Neuronal stem cell (in vitro differentiated cells): ENCODE results near the gene KPNA5.

Experiments
- DNase-seq: peaks from one replicate; pipeline ENCODE4 v3.0.0-alpha.2; 2013; ENCODE audit warnings: low spot score
- H2AFZ ChIP-seq: one replicate; pipeline ENCODE4 v1.6.1; 2013; ENCODE audit warnings: mild to moderate bottlenecking, low read length, inconsistent platforms
- H2AK5ac ChIP-seq: 2 replicates; pipeline ENCODE4 v1.6.1; 2013; ENCODE audit warnings: low read depth, mild to moderate bottlenecking, inconsistent platforms, low read length, moderate library complexity, mixed read lengths
- H2BK120ac ChIP-seq: 2 replicates; pipeline ENCODE4 v1.6.1; 2013; ENCODE audit warnings: low read depth, mild to moderate bottlenecking, inconsistent platforms, low read length, moderate library complexity, mixed read lengths
- H2BK12ac ChIP-seq: one replicate; pipeline ENCODE4 v1.6.1; 2013; ENCODE audit warnings: low read length, inconsistent platforms
- H2BK15ac ChIP-seq: 2 replicates; pipeline ENCODE4 v1.6.1; 2013; ENCODE audit warnings: mild to moderate bottlenecking, low read length, inconsistent platforms, mixed read lengths
- H2BK5ac ChIP-seq: one replicate; pipeline ENCODE4 v1.6.1; 2013; ENCODE audit warnings: inconsistent platforms, mild to moderate bottlenecking, low read length, moderate library complexity
- H3K14ac ChIP-seq: one replicate; pipeline ENCODE4 v1.6.1; 2013; ENCODE audit warnings: low read length, inconsistent platforms
- H3K18ac ChIP-seq: 2 replicates; pipeline ENCODE4 v1.6.1; 2013; ENCODE audit warnings: low read length, inconsistent platforms
- H3K23ac ChIP-seq: 2 replicates; pipeline ENCODE4 v1.6.1; 2013; ENCODE audit warnings: low read depth, mild to moderate bottlenecking, mixed read lengths, low read length, inconsistent platforms; ENCODE audit not compliant: poor library complexity
- H3K27ac ChIP-seq: replicated peaks from 3 replicates; pipeline ENCODE4 v1.5.1; 2013; ENCODE audit warnings: low read length, inconsistent platforms
- H3K27me3 ChIP-seq, 3 experiments: 2 replicates each; pipeline ENCODE4 v1.6.1; 2013; ENCODE audit warnings: low read length in 3 of 3, mild to moderate bottlenecking in 2 of 3, inconsistent platforms in 1 of 3, low read depth in 1 of 3, mixed read lengths in 1 of 3, moderate library complexity in 1 of 3; ENCODE audit not compliant: control insufficient read depth in 3 of 3, insufficient read depth in 3 of 3
- H3K36me3 ChIP-seq, 2 donors: replicated peaks in 1 of 2; 2 replicates each; pipeline ENCODE4 v1.6.1; 2013; ENCODE audit warnings: low read length in 2 of 2; ENCODE audit not compliant: control insufficient read depth in 2 of 2, insufficient read depth in 2 of 2
- H3K4ac ChIP-seq: 2 replicates; pipeline ENCODE4 v1.6.1; 2013; ENCODE audit warnings: inconsistent platforms, mild to moderate bottlenecking, low read length, moderate library complexity
- H3K4me1 ChIP-seq, 2 donors: 1 replicate in 1 of 2; 2 replicates in 1 of 2; pipeline ENCODE4 v1.6.1; 2013; ENCODE audit warnings: low read length in 2 of 2, low read depth in 1 of 2; ENCODE audit not compliant: control insufficient read depth in 2 of 2, insufficient read depth in 1 of 2
- H3K4me2 ChIP-seq: one replicate; pipeline ENCODE4 v1.6.1; 2013; ENCODE audit warnings: mild to moderate bottlenecking, low read length, inconsistent platforms; ENCODE audit not compliant: insufficient read depth, poor library complexity, severe bottlenecking
- H3K4me3 ChIP-seq, 2 donors: 2 replicates each; pipeline ENCODE4 v1.5.1; 2013; ENCODE audit warnings: low read length in 2 of 2, mild to moderate bottlenecking in 2 of 2, inconsistent platforms in 1 of 2, moderate library complexity in 1 of 2
- H3K79me1 ChIP-seq: one replicate; pipeline ENCODE4 v1.6.1; 2013; ENCODE audit warnings: low read depth, mild to moderate bottlenecking, inconsistent platforms, low read length, moderate library complexity
- H3K9ac ChIP-seq: one replicate; pipeline ENCODE4 v1.6.1; 2013; ENCODE audit warnings: mild to moderate bottlenecking, low read depth, low read length, inconsistent platforms; ENCODE audit not compliant: poor library complexity
- H3K9me3 ChIP-seq, 2 donors: replicated peaks in 1 of 2; 2 replicates each; pipeline versions ENCODE3 to v1.6.1; 2013; ENCODE audit warnings: low read length in 2 of 2, mild to moderate bottlenecking in 2 of 2, inconsistent platforms in 1 of 2, low read depth in 1 of 2, mixed read lengths in 1 of 2, moderate library complexity in 1 of 2; ENCODE audit not compliant: control insufficient read depth in 2 of 2, insufficient read depth in 1 of 2
- H4K8ac ChIP-seq: one replicate; pipeline ENCODE4 v1.6.1; 2013; ENCODE audit warnings: low read depth, mild to moderate bottlenecking, inconsistent platforms, low read length, moderate library complexity
- H4K91ac ChIP-seq: one replicate; pipeline ENCODE4 v1.6.1; 2013; ENCODE audit warnings: low read length, low read depth, mild to moderate bottlenecking, inconsistent platforms; ENCODE audit not compliant: poor library complexity
- WGBS, 2 donors: extraction: QIAGEN DNeasy Blood & Tissue Kit; methylation state at CpG; one replicate each; pipeline ENCODE4 v1.1.7; 2013; ENCODE audit warnings: missing lambda C conversion rate in 2 of 2, mixed read lengths in 1 of 2; ENCODE audit not compliant: insufficient read length in 2 of 2, insufficient replicate concordance in 1 of 2; ENCODE audit errors: extremely low coverage in 2 of 2; 5-methylcytosine and 5-hydroxymethylcytosine counted together

Gene KPNA5

GRCh38 chr6:116763906-116764628, 83.1 kb downstream of the KPNA5 start:
- Histone ChIP-seq H3K18ac (peak overlapping the region; percentile 92), H2AK5ac (no peak overlapping the region), H3K79me1 (no peaks in the 10 kb centered on the region), H3K4me1 (peaks cover 0 to 1% of the 10 kb centered on the region in 2 donors), H3K4ac (no peak overlapping the region), H3K9ac (peak overlapping the region; percentile 82), H2BK120ac (no peak overlapping the region), H3K27ac (no peak overlapping the region), H3K9me3 (no peaks in the 10 kb centered on the region), H3K27me3 (peaks cover 7 to 76% (median 25%) of the 10 kb centered on the region in 3 experiments), H3K4me3 (no peak overlapping the region), H3K23ac (no peak overlapping the region), H3K36me3 (no peaks in the 10 kb centered on the region), H2AFZ (peak overlapping the region; percentile 94), H3K4me2 (peak overlapping the region; percentile 91), H2BK5ac (no peak overlapping the region), H4K91ac (no peak overlapping the region), H2BK15ac (no peak overlapping the region), H3K14ac (no peak overlapping the region), H2BK12ac (no peak overlapping the region), H4K8ac (no peak overlapping the region)
- WGBS, 2 donors, result no CpG with 5 or more reads among the region's 11 CpGs
- DNase-seq, result no peak

DNA sequence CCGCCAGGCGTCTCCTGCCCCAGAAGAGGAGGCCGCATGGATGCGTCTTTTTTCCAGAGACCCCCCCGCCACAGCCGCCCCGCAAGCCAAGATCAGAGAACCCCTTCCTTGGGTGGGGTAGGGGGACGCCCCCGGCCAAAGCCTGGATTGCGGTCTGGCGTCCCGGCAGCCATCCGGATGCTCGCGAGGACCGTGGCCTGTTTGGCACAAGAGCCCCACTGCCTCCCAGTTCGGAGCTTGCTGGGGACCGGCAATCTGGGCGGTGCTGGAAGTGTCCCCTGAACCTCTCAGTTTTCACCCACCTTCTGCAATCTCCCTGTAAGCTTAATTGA, 83.6 kb downstream of the KPNA5 start:
- H3K79me1 ChIP-seq, result no peaks in the 10 kb centered on the region
- H3K27me3 ChIP-seq, result peaks cover 7 to 76% (median 25%) of the 10 kb centered on the region in 3 experiments
- H3K4me1 ChIP-seq, result peaks cover 0 to 1% of the 10 kb centered on the region in 2 donors
- DNase-seq, result peak; percentile 12
- H2AFZ ChIP-seq, result peak overlapping the region; percentile 94
- no peaks in the 10 kb centered on the region for H3K36me3 ChIP-seq
- peak overlapping the region; percentile 91 for H3K4me2 ChIP-seq
- H3K4me3 ChIP-seq, result peak overlapping the region; percentile 26 to 80
- H4K91ac ChIP-seq, result no peak overlapping the region
- H3K9ac ChIP-seq, result peak overlapping the region; percentile 82
- no peak overlapping the region for H3K4ac ChIP-seq
- H3K27ac ChIP-seq, result no peak overlapping the region
- H3K14ac ChIP-seq, result no peak overlapping the region
- no peak overlapping the region for H4K8ac ChIP-seq
- peak overlapping the region; percentile 92 for H3K18ac ChIP-seq
- no peak overlapping the region for H2BK5ac ChIP-seq
- H3K9me3 ChIP-seq, result no peaks in the 10 kb centered on the region
- H2AK5ac ChIP-seq, result no peak overlapping the region
- no peak overlapping the region for H2BK120ac ChIP-seq
- H2BK15ac ChIP-seq, result peak overlapping the region; percentile 27
- no CpG with 5 or more reads among the region's 19 CpGs for WGBS, 2 donors
- no peak overlapping the region for H3K23ac ChIP-seq
- H2BK12ac ChIP-seq, result no peak overlapping the region

GRCh38 chr6:116764961-116765841, 84.2 kb downstream of the KPNA5 start, which contains the start of gene FAM162B:
TSS of gene FAM162B (minus strand) at chr6:116765719. CDS start at chr6:116765576, 143 bp downstream.
- peaks cover 0 to 1% of the 10 kb centered on the region in 2 donors for H3K4me1 ChIP-seq
- H2BK120ac ChIP-seq, result no peak within 1 kb of the TSS
- H3K27ac ChIP-seq, result no peak within 1 kb of the TSS
- H3K4me2 ChIP-seq, result peak within 1 kb of the TSS; percentile 91
- H3K14ac ChIP-seq, result no peak within 1 kb of the TSS
- no peak within 1 kb of the TSS for H4K8ac ChIP-seq
- peak within 1 kb of the TSS; percentile 49 for H2AK5ac ChIP-seq
- H3K27me3 ChIP-seq, result peaks cover 7 to 76% (median 25%) of the 10 kb centered on the region in 3 experiments
- peak within 1 kb of the TSS; percentile 27 for H2BK15ac ChIP-seq
- no peaks in the 10 kb centered on the region for H3K9me3 ChIP-seq
- H2BK5ac ChIP-seq, result no peak within 1 kb of the TSS
- peak within 1 kb of the TSS; percentile 82 for H3K9ac ChIP-seq
- H3K18ac ChIP-seq, result peak within 1 kb of the TSS; percentile 92
- H4K91ac ChIP-seq, result no peak within 1 kb of the TSS
- H2AFZ ChIP-seq, result peak within 1 kb of the TSS; percentile 94
- H3K4ac ChIP-seq, result no peak within 1 kb of the TSS
- peak within 1 kb of the TSS; percentile 26 to 80 for H3K4me3 ChIP-seq
- H2BK12ac ChIP-seq, result no peak within 1 kb of the TSS
- H3K79me1 ChIP-seq, result no peaks in the 10 kb centered on the region
- no CpG with 5 or more reads among the region's 89 CpGs for WGBS, 2 donors
- peak; percentile 40 for DNase-seq
- peak within 1 kb of the TSS; percentile 48 for H3K23ac ChIP-seq
- H3K36me3 ChIP-seq, result no peaks in the 10 kb centered on the region
